Osteoblast (primary cell): ENCODE measurements around the gene TEKT5. TPM values are rescaled to one million over a fixed set of nuclear protein-coding genes. Genes with fewer than 3 reads are reported as not detected.

Experiments
- DNase-seq: peaks from one replicate; pipeline ENCODE4 v3.0.0; 2011; ENCODE audit warnings: low spot score, mixed read lengths; ENCODE audit not compliant: insufficient read length; ENCODE audit errors: missing footprints
- H2AFZ ChIP-seq: 2 replicates; pipeline ENCODE4 v1.6.0; 2011; ENCODE audit warnings: mild to moderate bottlenecking, low read length
- H3K27ac ChIP-seq: 2 replicates; pipeline ENCODE4 v1.5.1; 2011; ENCODE audit warnings: mild to moderate bottlenecking, low read depth, low read length, moderate library complexity
- H3K27me3 ChIP-seq: 2 replicates; pipeline ENCODE4 v1.6.0; 2012; ENCODE audit warnings: mild to moderate bottlenecking, control low read depth, inconsistent platforms, low read length, moderate library complexity; ENCODE audit not compliant: insufficient read depth
- H3K36me3 ChIP-seq: 2 replicates; pipeline ENCODE4 v1.5.1; 2011; ENCODE audit warnings: mild to moderate bottlenecking, low read length, control low read depth, moderate library complexity; ENCODE audit not compliant: insufficient read depth
- H3K4me1 ChIP-seq: 2 replicates; pipeline ENCODE4 v1.5.1; 2011; ENCODE audit warnings: mild to moderate bottlenecking, low read length, control low read depth, moderate library complexity; ENCODE audit not compliant: insufficient read depth
- H3K4me2 ChIP-seq: 2 replicates; pipeline ENCODE4 v1.6.0; 2011; ENCODE audit warnings: mild to moderate bottlenecking, low read length; ENCODE audit not compliant: insufficient read depth
- H3K4me3 ChIP-seq: fragments of 200-600 bp; sonication (generic); 3 replicates; pipeline ENCODE4 v1.5.1; 2012; ENCODE audit warnings: mild to moderate bottlenecking, low read length, inconsistent platforms; ENCODE audit not compliant: insufficient read depth
- H3K79me2 ChIP-seq: 2 replicates; pipeline ENCODE4 v1.6.0; 2012; ENCODE audit warnings: mild to moderate bottlenecking, low read length, control low read depth, inconsistent platforms; ENCODE audit not compliant: insufficient read depth
- H3K9me3 ChIP-seq: 2 replicates; pipeline ENCODE4 v1.5.1; 2011; ENCODE audit warnings: low read depth, low read length, control low read depth
- H4K20me1 ChIP-seq: 2 replicates; pipeline ENCODE4 v1.6.0; 2012; ENCODE audit warnings: mild to moderate bottlenecking, low read length, control low read depth; ENCODE audit not compliant: insufficient read depth
- total RNA-seq: library from RNA; depleted of rRNA; stranded (reverse); fragments of >200 nt; gene quantifications from 2 replicates; pipeline ENCODE4 v1.2.3, GENCODE V29; 2012
- TF ChIP-seq, protein P1 (sequence below): IDR thresholded peaks from 2 replicates; pipeline ENCODE4 v1.5.1; 2011; ENCODE audit warnings: mild to moderate bottlenecking, low read depth, low read length, moderate library complexity; ENCODE audit errors: extremely low read depth

Gene TEKT5
- total RNA-seq, 1 donor = 0.36 TPM

- Histone ChIP-seq H3K79me2 (no peaks in the 10 kb centered on the region), H3K27me3 (peaks cover 12% of the 10 kb centered on the region), H4K20me1 (no peaks in the 10 kb centered on the region), H2AFZ (no peak overlapping the region), H3K9me3 (no peaks in the 10 kb centered on the region), H3K27ac (no peak overlapping the region), H3K4me3 (no peak overlapping the region), H3K36me3 (no peaks in the 10 kb centered on the region), H3K4me2 (no peak overlapping the region), H3K4me1 (no peaks in the 10 kb centered on the region)
- DNase-seq = no peak
- TF ChIP-seq, protein P1, sequence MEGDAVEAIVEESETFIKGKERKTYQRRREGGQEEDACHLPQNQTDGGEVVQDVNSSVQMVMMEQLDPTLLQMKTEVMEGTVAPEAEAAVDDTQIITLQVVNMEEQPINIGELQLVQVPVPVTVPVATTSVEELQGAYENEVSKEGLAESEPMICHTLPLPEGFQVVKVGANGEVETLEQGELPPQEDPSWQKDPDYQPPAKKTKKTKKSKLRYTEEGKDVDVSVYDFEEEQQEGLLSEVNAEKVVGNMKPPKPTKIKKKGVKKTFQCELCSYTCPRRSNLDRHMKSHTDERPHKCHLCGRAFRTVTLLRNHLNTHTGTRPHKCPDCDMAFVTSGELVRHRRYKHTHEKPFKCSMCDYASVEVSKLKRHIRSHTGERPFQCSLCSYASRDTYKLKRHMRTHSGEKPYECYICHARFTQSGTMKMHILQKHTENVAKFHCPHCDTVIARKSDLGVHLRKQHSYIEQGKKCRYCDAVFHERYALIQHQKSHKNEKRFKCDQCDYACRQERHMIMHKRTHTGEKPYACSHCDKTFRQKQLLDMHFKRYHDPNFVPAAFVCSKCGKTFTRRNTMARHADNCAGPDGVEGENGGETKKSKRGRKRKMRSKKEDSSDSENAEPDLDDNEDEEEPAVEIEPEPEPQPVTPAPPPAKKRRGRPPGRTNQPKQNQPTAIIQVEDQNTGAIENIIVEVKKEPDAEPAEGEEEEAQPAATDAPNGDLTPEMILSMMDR = no peak
Observed at GRCh38 chr16:10667239-10667638, 27.5 kb downstream of the TEKT5 start.

DNA sequence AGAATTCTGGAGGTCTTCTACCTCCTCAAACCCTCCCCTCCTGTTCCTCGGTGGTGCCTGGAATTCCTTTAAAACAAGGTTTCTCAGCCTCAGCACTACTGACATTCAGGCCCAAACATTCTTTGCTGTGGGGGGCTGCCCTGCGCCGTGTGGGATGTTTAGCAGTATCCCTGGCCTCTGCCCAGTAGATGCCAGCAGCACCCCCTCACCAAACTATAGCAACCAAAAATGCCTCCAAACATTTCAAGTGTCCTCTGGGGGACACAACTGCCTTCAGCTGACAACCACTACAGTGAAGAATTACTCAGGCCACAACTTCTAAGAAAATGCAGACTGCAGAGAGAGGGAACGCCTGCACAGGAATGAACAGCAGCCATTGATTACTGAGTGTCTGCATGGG is 28.4 kb downstream of the TEKT5 start:
- DNase-seq = no peak
- peaks cover 12% of the 10 kb centered on the region for H3K27me3 ChIP-seq
- no peak overlapping the region for H2AFZ ChIP-seq
- no peak overlapping the region for H3K4me3 ChIP-seq
- no peaks in the 10 kb centered on the region for H4K20me1 ChIP-seq
- H3K4me1 ChIP-seq = no peaks in the 10 kb centered on the region
- no peaks in the 10 kb centered on the region for H3K36me3 ChIP-seq
- no peak overlapping the region for H3K4me2 ChIP-seq
- H3K27ac ChIP-seq = no peak overlapping the region
- no peaks in the 10 kb centered on the region for H3K79me2 ChIP-seq
- no peaks in the 10 kb centered on the region for H3K9me3 ChIP-seq
- TF ChIP-seq, protein P1 = no peak

GRCh38 chr16:10665166-10665565 is 29.6 kb downstream of the TEKT5 start:
- TF ChIP-seq, protein P1 = no peak
- Histone ChIP-seq H3K27me3 (peaks cover 15% of the 10 kb centered on the region), H2AFZ (no peak overlapping the region), H3K27ac (no peak overlapping the region), H3K9me3 (no peaks in the 10 kb centered on the region), H3K4me1 (no peaks in the 10 kb centered on the region), H4K20me1 (no peaks in the 10 kb centered on the region), H3K36me3 (no peaks in the 10 kb centered on the region), H3K4me2 (no peak overlapping the region), H3K79me2 (no peaks in the 10 kb centered on the region), H3K4me3 (no peak overlapping the region)
- no peak for DNase-seq

DNA sequence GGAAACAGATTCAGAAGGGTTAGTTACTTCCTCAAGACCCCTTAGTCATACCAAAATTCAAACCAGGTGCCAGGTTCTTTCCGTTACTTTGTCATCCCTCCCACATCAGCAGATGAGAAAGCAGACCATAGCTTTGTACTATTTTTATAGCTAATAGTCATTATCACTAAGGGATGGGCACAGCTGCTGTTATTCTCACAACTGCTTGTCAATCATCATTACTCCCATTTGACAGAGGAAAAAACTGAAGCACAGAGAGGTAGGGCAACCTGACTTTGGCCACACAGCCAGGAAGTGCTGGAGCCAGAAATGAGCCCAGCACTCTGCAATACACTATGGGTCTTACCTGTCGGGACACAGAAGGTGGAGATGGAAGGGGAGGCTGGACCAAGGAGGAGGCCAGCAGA is 30.0 kb downstream of the TEKT5 start:
- Histone ChIP-seq H3K27ac (no peak overlapping the region), H3K4me1 (no peaks in the 10 kb centered on the region), H3K27me3 (peaks cover 15% of the 10 kb centered on the region), H3K9me3 (no peaks in the 10 kb centered on the region), H2AFZ (no peak overlapping the region), H3K36me3 (no peaks in the 10 kb centered on the region), H3K4me3 (no peak overlapping the region), H3K4me2 (no peak overlapping the region), H4K20me1 (no peaks in the 10 kb centered on the region), H3K79me2 (no peaks in the 10 kb centered on the region)
- TF ChIP-seq, protein P1 = no peak
- no peak for DNase-seq
